Measurements from ENCODE around the gene NRSN2.
"Not testable (repeated sequence)": the region's sequence is repeated elsewhere in the genome, so short reads cannot be mapped to it uniquely, and the experiment has no call there.

Gene NRSN2

GRCh38 chr20:370977-371754 is 24.3 kb downstream of the NRSN2 start:
- peak overlapping the region; percentile 100 for H3K27ac ChIP-seq
- no peak for DNase-seq (ENCODE audit: low read depth, low spot score)

- peak overlapping the region; percentile 100 for H3K27ac ChIP-seq
- DNase-seq (ENCODE audit: low read depth, low spot score) = no peak
These were observed 25.0 kb downstream of the NRSN2 start for GRCh38 chr20:371755-372542.

GRCh38 chr20:372543-373082 is 25.7 kb downstream of the NRSN2 start:
- not testable (repeated sequence) for DNase-seq (ENCODE audit: low read depth, low spot score)
- H3K27ac ChIP-seq = peak overlapping the region; percentile 100

GRCh38 chr20:373171-373890 is 26.4 kb downstream of the NRSN2 start:
- DNase-seq (ENCODE audit: low read depth, low spot score) = no peak
- peak overlapping the region; percentile 100 for H3K27ac ChIP-seq

- H3K27ac ChIP-seq = peak overlapping the region; percentile 100
- DNase-seq (ENCODE audit: low read depth, low spot score) = no peak
These were observed 28.5 kb downstream of the NRSN2 start for GRCh38 chr20:375265-375889.

GRCh38 chr20:376089-376488 is 29.2 kb downstream of the NRSN2 start:
- peak overlapping the region; percentile 100 for H3K27ac ChIP-seq
- no peak for DNase-seq (ENCODE audit: low read depth, low spot score)

GRCh38 chr20:376750-377149 is 29.8 kb downstream of the NRSN2 start:
- no peak for DNase-seq (ENCODE audit: low read depth, low spot score)
- peak overlapping the region; percentile 100 for H3K27ac ChIP-seq

GRCh38 chr20:377578-377977 is 30.7 kb downstream of the NRSN2 start:
- not testable (repeated sequence) for DNase-seq (ENCODE audit: low read depth, low spot score)
- peak overlapping the region; percentile 100 for H3K27ac ChIP-seq

GRCh38 chr20:378961-379336 is 32.0 kb downstream of the NRSN2 start:
- H3K27ac ChIP-seq = peak overlapping the region; percentile 100
- no peak for DNase-seq (ENCODE audit: low read depth, low spot score)

GRCh38 chr20:380763-381580 is 34.1 kb downstream of the NRSN2 start:
- peak overlapping the region; percentile 100 for H3K27ac ChIP-seq
- DNase-seq (ENCODE audit: low read depth, low spot score) = no peak

- DNase-seq (ENCODE audit: low read depth, low spot score) = no peak
- H3K27ac ChIP-seq = peak overlapping the region; percentile 100
These were observed 34.8 kb downstream of the NRSN2 start for GRCh38 chr20:381581-382290.

- H3K27ac ChIP-seq = peak overlapping the region; percentile 100
- DNase-seq (ENCODE audit: low read depth, low spot score) = no peak
These were observed 35.6 kb downstream of the NRSN2 start for GRCh38 chr20:382291-383115.

- H3K27ac ChIP-seq = peak overlapping the region; percentile 100
These were observed 37.0 kb downstream of the NRSN2 start for GRCh38 chr20:383889-384288.

GRCh38 chr20:384723-385122 is 37.8 kb downstream of the NRSN2 start:
- DNase-seq (ENCODE audit: low read depth, low spot score) = no peak
- peak overlapping the region; percentile 100 for H3K27ac ChIP-seq

More at GRCh38 chr20:383889-384288, 37.0 kb downstream of the NRSN2 start:
- DNase-seq (ENCODE audit: low read depth, low spot score) = no peak

- DNase-seq (ENCODE audit: low read depth, low spot score) = no peak
- peak overlapping the region; percentile 100 for H3K27ac ChIP-seq
These were observed 38.5 kb downstream of the NRSN2 start for GRCh38 chr20:385448-385847.

- peak overlapping the region; percentile 100 for H3K27ac ChIP-seq
- DNase-seq (ENCODE audit: low read depth, low spot score) = not testable (repeated sequence)
These were observed 39.7 kb downstream of the NRSN2 start for GRCh38 chr20:386634-387033.

- peak overlapping the region; percentile 100 for H3K27ac ChIP-seq
- no peak for DNase-seq (ENCODE audit: low read depth, low spot score)
These were observed 40.6 kb downstream of the NRSN2 start for GRCh38 chr20:387520-387919.
